GM12801 (cell line): ENCODE measurements around the gene SNORC.

ENCODE experiments used
- TF ChIP-seq, protein P1 (sequence below): IDR thresholded peaks from one replicate; pipeline ENCODE4 v1.5.1; 2011; ENCODE audit warnings: control low read depth; ENCODE audit not compliant: insufficient read length; ENCODE audit errors: extremely low read depth

The SNORC gene

DNA sequence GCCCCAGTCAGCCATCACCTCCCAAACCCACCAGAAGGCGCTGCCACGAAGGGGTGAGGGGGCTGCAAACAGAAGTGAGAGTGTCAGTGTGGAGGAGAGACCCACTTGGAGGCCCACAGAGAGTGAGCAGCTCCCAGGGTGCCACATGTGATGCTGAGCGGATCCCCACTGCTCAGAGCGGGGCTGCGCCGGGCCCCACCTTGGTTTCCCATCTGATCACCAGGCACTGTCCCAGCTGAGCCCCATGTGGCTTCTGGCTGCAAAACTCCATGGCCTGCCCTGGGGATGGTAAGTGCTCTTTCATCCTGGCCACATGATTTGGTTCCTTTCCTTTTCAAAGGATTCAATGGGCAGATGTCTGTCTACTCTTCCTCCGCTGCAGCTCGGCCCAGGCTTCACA lies 23.8 kb downstream of the SNORC start:
- TF ChIP-seq, protein P1, sequence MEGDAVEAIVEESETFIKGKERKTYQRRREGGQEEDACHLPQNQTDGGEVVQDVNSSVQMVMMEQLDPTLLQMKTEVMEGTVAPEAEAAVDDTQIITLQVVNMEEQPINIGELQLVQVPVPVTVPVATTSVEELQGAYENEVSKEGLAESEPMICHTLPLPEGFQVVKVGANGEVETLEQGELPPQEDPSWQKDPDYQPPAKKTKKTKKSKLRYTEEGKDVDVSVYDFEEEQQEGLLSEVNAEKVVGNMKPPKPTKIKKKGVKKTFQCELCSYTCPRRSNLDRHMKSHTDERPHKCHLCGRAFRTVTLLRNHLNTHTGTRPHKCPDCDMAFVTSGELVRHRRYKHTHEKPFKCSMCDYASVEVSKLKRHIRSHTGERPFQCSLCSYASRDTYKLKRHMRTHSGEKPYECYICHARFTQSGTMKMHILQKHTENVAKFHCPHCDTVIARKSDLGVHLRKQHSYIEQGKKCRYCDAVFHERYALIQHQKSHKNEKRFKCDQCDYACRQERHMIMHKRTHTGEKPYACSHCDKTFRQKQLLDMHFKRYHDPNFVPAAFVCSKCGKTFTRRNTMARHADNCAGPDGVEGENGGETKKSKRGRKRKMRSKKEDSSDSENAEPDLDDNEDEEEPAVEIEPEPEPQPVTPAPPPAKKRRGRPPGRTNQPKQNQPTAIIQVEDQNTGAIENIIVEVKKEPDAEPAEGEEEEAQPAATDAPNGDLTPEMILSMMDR = no peak

DNA sequence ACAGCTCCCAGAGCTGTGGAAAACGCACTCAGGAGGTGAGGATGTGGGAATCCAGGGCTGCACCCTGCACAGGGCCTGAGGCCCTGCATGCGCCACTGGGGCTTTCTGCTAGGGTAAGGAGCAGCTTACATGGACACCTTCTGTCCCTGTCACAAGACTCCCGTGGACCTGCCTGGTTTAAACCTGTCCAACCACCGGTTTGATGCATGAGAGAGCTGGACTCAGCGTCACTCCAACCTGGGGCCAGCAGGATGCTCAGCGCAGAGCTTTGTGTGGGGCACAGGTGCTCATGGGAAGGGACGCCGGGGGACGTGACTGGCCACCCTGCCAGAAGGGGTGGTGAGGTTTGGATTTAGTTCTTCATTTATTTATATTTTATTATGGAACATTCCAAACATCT lies 24.2 kb downstream of the SNORC start:
- TF ChIP-seq, protein P1 = no peak

DNA sequence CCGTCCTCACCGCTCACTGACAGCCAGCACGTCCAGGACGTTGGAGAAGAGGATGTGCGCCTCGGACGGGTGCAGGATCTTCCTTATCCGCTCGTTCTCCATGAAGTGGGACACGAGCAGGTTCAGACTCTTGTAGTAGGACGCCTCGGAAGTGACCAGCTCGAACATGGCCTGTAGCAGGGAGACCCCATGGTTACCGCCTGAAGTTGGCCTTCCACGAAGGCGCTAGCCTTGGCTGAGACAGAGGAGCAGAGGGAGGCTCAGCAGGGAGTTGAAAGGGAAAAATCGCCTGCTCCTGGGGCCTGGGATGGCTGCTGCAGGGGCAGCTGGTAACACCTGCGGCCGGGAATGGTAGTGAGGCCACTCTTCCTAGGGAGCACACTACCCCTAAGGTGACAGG lies 24.7 kb downstream of the SNORC start:
- TF ChIP-seq, protein P1 = no peak

DNA sequence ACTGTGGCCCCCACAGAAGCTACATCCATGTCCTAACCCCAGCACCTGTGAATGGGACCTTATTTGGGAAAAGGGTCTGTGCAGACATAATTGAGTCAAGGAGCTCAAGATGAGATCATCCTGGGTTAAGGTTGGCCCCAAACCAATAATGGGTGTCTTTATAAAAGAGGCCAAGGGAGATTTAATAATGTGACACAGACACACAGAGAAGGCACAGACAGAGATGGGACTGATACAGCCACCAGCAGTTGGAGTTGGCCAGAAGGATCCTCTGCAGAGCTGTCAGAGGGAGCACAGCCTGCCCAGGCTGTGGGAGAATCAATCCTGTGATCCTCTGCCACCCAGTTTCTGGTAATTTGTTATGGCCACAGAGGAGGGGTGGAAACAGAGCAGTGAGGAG lies 26.0 kb downstream of the SNORC start:
- TF ChIP-seq, protein P1 = no peak

DNA sequence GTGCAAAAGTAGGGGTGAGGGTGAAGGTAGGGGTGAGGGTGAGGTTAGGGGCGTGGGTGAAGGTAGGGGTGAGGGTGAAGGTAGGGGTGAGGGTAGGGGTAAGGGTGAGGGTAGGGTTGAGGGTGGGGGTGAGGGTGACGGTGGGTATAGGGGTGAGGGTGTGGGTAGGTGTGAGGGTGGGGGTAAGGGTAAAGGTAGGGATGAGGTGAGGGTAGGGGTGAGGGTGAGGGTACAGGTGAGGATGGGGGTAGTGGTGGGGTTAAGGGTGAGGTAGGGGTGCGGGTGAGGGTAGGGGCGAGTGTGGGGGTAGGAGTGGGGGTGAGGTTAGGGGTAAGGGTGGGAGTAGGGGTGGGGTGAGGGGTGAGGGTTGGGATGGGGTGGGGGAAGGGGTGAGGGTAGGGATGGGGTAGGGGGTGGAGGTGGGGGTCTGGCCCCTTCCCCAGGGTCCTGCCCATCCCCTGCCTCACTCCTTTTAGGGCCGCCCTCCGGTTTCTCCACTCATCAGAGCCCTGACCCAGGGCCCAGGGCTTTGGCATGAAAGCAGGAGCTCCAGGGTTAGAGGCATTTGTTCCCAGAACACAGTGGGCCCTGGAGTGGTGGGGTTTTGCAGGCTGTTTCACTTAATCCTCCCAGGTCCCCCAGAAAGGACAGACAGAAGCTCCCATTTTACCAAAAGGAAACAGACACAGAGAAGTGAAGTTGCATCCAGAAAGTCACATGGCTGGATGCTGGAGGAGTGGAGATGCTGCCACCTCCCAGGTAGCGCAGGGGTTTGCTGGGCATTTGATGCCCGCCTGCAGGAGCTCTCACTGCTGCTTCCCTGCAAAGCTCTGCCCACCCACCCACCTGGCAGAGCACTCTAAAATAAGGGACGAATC lies 26.9 kb downstream of the SNORC start:
- TF ChIP-seq, protein P1 = no peak

DNA sequence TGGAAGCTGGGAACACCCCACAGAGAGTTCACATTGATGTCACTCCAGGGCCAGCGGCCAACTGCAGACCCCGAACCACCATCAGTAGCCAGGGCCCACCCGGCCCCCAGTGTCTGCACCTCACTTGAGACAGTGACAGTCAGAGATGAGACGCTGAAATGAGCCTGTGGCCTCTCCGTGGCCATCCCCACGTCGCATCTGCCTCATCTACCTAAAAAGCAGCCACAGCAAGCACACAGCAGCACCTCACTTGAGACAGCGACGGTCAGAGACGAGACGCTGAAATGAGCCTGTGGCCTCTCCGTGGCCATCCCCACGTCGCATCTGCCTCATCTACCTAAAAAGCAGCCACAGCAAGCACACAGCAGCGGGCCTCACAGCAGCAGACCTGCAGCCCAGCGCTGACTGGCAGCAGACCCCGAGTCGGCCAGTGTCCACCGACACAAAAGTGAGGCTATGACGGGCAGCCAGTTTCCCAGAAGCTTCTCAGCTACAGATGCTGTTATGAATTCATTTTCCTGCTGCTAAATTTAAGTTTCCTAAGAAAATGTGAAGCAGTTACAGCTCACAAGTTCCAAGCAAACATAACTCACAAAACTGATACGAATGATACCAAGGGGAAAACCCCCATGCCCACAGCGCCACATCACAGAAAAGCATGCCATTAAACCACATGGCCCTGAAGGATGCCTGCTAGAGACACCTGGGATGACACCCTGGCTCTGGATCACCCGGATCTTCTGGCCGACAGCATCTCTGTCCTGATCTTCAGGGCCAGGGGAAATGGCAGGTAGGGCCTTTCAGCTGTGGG lies 27.7 kb downstream of the SNORC start:
- TF ChIP-seq, protein P1 = no peak
